Measurements from ENCODE around the gene TMEM109.

Gene TMEM109

GRCh38 chr11:60925868-60926267, 11.9 kb downstream of the TMEM109 start:
- DNase-seq (ENCODE audit: low spot score), result no peak

DNA sequence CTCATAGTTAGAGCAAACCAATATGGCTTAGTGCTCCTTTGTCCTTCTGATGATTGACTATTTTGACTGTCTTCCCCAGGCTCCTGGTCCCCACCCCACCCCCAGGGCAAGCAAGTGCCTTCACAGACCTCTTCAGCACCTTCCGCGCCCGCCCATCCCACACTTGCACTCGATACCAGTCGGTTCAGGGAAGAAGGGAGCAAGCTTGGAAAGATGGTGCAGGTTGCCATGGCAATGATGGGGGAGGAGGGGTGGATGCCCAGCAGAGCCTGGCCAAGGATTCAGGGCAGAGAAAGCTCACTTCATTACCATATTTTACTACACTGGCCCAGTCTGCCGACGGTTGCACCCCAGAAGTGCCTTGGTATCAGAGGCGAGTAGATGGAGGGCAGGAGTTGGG, 12.5 kb downstream of the TMEM109 start:
- DNase-seq (ENCODE audit: low spot score), result no peak

GRCh38 chr11:60927061-60927592, 13.2 kb downstream of the TMEM109 start:
- DNase-seq (ENCODE audit: low spot score), result no peak

DNA sequence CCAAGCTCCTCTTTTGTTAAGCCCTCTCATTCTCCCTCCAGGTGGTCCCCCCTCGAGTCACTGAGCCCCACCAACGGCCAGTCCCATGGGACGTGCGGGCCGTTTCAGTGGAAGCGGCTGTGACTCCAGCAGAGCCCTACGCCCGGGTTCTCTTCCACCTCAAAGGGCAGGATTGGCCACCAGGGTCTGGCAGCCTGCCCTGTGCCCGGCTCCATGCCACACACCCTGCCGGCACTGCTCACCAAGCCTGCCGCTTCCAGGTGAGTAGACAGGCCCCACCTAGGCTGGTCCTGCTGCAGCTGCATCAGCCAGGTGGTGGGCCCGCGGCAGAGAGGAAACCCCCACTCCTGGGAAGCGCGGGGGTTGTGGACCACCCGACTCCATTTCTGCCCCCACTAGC, 13.6 kb downstream of the TMEM109 start:
- no peak for DNase-seq (ENCODE audit: low spot score)

GRCh38 chr11:60928563-60929001, 14.6 kb downstream of the TMEM109 start:
- DNase-seq (ENCODE audit: low spot score), result no peak

- DNase-seq (ENCODE audit: low spot score), result no peak
Observed at GRCh38 chr11:60929764-60930163, 15.8 kb downstream of the TMEM109 start.

- DNase-seq (ENCODE audit: low spot score), result no peak
Observed at GRCh38 chr11:60930394-60930793, 16.4 kb downstream of the TMEM109 start.

- DNase-seq (ENCODE audit: low spot score), result no peak
Observed at GRCh38 chr11:60931917-60932316, 18.0 kb downstream of the TMEM109 start.

GRCh38 chr11:60932605-60933356, 18.8 kb downstream of the TMEM109 start:
- no peak for DNase-seq (ENCODE audit: low spot score)

DNA sequence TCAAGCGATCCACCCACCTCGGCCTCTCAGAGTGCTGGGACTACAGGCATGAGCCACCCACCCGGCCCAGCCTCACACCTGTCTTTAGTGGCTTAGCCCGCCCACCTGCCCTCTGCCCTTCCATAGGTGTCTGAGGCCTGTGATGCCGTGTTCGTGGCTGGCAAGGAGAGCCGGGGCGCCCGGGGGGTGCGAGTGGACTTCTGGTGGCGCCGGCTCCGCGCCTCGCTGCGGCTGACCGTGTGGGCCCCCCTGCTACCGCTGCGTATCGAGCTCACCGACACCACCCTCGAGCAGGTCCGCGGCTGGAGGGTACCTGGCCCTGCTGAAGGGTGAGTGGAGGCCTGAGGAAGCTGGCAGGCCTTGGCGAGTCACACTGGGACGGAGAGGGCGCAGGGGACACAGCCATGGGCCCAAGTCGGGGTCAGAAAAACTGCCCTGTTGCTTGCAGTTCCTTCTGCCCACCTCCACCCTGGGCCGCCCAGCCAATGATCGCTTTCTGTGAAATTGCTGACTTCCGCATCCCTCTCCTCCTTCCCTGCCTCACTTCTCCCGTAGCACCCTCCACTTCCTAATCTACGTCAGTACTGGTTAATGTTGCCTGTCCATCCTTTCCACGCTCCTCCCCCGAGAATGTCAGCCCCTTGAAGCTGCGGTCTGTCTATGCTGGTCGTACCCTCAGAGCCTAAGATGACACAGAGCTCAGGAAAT, 19.6 kb downstream of the TMEM109 start:
- DNase-seq (ENCODE audit: low spot score), result no peak

GRCh38 chr11:60934124-60934789, 20.3 kb downstream of the TMEM109 start:
- DNase-seq (ENCODE audit: low spot score), result no peak

DNA sequence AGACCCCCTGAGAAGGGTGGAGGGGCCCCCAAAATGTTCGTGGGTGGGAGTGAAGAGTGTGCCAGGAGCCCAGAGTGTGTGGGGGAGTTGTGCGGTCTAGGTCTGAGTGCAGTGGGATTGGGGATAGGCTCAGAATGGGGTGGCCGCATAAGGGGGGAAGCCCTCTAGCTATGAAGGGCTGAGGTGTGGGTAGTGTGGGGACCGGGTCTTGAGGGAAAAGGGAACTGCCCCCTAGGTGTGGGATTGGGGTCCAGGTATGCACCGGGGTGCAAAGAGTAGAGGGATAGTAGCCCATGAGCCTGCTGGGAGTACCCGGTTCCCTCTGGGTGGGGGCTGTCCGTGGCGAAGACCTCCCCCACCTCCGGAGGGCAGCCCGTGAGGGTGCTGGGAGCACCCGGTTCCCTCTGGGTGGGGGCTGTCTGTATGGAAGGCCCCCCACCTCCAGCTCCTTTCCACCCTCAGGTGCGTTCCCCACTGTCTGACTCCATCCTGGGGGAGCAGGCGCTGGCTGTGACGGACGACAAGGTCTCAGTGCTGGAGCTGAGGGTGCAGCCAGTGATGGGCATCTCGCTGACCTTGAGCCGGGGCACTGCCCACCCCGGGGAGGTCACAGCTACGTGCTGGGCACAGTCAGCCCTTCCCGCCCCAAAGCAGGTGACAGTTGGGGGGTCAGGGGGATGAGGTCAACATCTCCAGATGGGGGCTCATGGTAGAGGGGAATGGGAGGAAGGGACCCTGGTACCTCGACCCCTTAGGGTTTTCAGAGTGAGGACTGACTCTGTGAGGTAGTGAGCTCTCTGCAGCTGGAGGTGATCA, 21.0 kb downstream of the TMEM109 start:
- DNase-seq (ENCODE audit: low spot score), result no peak

GRCh38 chr11:60935676-60936442, 21.9 kb downstream of the TMEM109 start:
- no peak for DNase-seq (ENCODE audit: low spot score)

DNA sequence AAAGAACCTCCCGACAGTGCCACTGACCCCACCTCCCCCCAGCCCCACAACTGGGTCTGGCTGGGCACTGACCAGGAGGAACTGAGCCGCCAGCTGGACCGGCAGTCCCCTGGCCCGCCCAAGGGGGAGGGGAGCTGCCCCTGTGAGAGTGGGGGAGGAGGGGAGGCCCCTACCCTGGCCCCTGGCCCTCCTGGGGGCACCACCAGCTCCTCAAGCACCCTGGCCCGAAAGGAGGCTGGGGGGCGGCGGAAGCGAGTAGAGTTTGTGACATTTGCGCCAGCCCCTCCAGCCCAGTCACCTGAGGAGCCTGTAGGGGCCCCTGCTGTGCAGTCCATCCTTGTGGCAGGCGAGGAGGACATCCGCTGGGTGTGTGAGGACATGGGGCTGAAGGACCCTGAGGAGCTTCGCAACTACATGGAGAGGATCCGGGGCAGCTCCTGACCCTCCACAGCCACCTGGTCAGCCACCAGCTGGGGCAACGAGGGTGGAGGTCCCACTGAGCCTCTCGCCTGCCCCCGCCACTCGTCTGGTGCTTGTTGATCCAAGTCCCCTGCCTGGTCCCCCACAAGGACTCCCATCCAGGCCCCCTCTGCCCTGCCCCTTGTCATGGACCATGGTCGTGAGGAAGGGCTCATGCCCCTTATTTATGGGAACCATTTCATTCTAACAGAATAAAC, 22.6 kb downstream of the TMEM109 start:
- no peak for DNase-seq (ENCODE audit: low spot score)

GRCh38 chr11:60937144-60937527, 23.2 kb downstream of the TMEM109 start:
- no peak for DNase-seq (ENCODE audit: low spot score)

DNA sequence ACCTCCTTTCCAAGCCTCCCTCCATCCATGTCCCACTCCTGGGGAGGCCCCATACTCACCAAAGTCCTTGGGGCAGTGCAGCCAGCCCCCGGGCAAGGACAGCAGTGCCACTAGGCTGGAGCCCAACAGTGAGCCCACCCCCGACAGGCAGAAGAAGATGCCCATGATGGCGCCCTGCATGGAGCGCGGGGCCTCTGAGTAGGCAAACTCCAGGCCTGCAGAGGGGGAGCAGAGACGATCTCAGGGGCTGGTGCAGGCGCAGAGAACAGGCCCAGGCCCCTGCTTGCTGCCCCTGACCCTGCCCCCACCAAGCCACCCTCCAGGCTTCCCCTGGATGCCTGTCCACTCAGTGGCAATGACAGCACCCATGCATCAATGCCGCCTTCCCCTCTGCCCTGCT, 23.9 kb downstream of the TMEM109 start:
- no peak for DNase-seq (ENCODE audit: low spot score)

- no peak for DNase-seq (ENCODE audit: low spot score)
Observed at GRCh38 chr11:60938500-60938899, 24.5 kb downstream of the TMEM109 start.

DNA sequence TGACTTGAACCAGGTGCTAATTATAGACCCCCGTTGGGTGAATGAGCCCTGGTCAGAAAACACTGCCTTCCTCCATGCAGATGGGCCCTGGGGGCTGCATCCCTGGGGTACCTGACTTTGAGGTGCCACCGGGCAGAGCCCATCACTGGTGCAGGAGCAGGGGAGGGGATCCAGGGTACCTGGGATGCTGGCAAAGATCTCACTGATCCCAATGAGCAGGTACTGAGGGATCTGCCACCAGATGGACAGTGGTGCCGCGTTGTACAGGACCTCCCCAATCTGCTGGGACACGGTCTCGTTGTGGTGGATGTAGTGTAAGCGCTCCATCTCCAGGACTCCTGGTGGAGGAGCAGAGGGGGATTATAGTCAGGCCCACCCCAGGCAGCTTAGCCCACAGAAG, 25.3 kb downstream of the TMEM109 start:
- DNase-seq (ENCODE audit: low spot score), result no peak

DNA sequence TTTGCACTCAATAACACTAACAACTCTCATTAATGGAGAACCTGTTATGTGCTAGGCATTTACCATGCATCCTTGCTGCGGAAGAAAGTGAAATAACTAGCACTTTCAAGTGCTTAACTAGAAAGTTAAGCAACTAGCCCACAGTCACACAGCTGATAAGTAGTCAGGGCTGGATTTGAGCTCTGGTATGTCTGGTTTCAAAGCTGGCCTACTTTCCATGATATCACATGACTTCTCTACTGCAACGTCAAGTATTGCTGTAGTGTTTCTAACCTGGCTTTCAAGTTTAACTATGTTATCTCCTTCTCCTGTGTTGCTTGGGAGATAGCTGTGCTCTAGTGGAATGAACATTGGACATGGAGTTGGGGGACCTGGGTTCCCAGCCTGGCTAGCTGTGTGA, 25.9 kb downstream of the TMEM109 start:
- no peak for DNase-seq (ENCODE audit: low spot score)

GRCh38 chr11:60941371-60942119, 27.6 kb downstream of the TMEM109 start:
- no peak for DNase-seq (ENCODE audit: low spot score)

Measured in pons (tissue), 1 donor.